KMS-11 (cell line): Measurements from ENCODE around the gene CFAP410.

Experiments
- H2AFZ ChIP-seq: fragments of 200-600 bp; sonication (generic); 2 replicates; pipeline ENCODE4 v1.6.1; 2016; ENCODE audit warnings: antibody characterized with exemption, mixed run types, low read depth
- H3K27ac ChIP-seq: fragments of 200-600 bp; sonication (generic); 2 replicates; pipeline ENCODE4 v1.6.1; 2016; ENCODE audit warnings: mild to moderate bottlenecking, mixed run types
- H3K27me3 ChIP-seq: fragments of 200-600 bp; sonication (generic); 2 replicates; pipeline ENCODE4 v1.6.1; 2017; ENCODE audit warnings: mild to moderate bottlenecking, low read depth, mixed run types, moderate library complexity; ENCODE audit not compliant: insufficient read depth
- H3K36me3 ChIP-seq: fragments of 200-600 bp; sonication (generic); 2 replicates; pipeline ENCODE4 v1.6.1; 2017; ENCODE audit warnings: mild to moderate bottlenecking, mixed run types; ENCODE audit not compliant: insufficient read depth
- H3K4me1 ChIP-seq: fragments of 200-600 bp; sonication (generic); 2 replicates; pipeline ENCODE4 v1.6.1; 2016; ENCODE audit warnings: mild to moderate bottlenecking, low read depth, mixed run types; ENCODE audit not compliant: poor library complexity, severe bottlenecking
- H3K4me2 ChIP-seq: fragments of 200-600 bp; sonication (generic); 2 replicates; pipeline ENCODE4 v1.7.0; 2016; ENCODE audit warnings: mild to moderate bottlenecking, mixed run types
- H3K4me3 ChIP-seq: fragments of 200-600 bp; sonication (generic); IDR thresholded peaks from 2 replicates; pipeline ENCODE4 v1.6.1; 2017; ENCODE audit warnings: low read depth, low read length, mixed read lengths; ENCODE audit not compliant: insufficient read depth
- H3K79me2 ChIP-seq: fragments of 200-600 bp; sonication (generic); 2 replicates; pipeline ENCODE4 v1.6.1; 2016; ENCODE audit warnings: low read depth, mixed run types; ENCODE audit not compliant: insufficient read depth
- H3K9ac ChIP-seq: fragments of 200-600 bp; sonication (generic); 2 replicates; pipeline ENCODE4 v1.6.1; 2016; ENCODE audit warnings: mild to moderate bottlenecking, mixed run types
- H4K20me1 ChIP-seq: fragments of 200-600 bp; sonication (generic); 2 replicates; pipeline ENCODE4 v1.6.1; 2016; ENCODE audit warnings: mild to moderate bottlenecking, mixed run types; ENCODE audit not compliant: insufficient read depth
- TF ChIP-seq, protein P1 (sequence below): fragments of 200-600 bp; sonication (generic); conservative IDR thresholded peaks from 2 replicates; pipeline ENCODE4 v1.6.1; 2017; ENCODE audit warnings: low read depth, mild to moderate bottlenecking, antibody characterized with exemption, low read length, moderate library complexity, mixed read lengths

Gene CFAP410

DNA sequence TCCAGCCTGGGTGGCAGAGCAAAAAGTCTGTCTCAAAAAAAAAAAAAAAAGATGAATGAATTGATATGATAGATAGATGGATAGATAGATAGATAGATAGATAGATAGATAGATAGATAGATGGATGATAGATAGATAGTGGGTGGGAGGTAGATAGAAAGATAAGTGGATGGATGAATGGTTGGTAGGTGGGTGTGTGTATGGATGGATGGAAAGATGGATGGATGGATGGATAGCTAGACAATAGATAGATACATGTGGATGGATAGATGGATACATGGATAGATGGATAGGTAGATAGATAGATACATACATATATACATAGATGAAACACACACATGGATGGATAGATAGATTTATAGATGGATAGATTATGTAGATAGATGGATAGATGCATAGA is 42.7 kb upstream of the CFAP410 start:
- Histone ChIP-seq H3K4me2 (no peak overlapping the region), H3K79me2 (no peaks in the 10 kb centered on the region), H3K27me3 (peaks cover 62% of the 10 kb centered on the region), H2AFZ (no peak overlapping the region), H3K4me3 (no peak overlapping the region), H3K36me3 (no peaks in the 10 kb centered on the region), H3K9ac (no peak overlapping the region), H3K4me1 (no peaks in the 10 kb centered on the region), H4K20me1 (no peaks in the 10 kb centered on the region), H3K27ac (no peak overlapping the region)
- TF ChIP-seq, protein P1, sequence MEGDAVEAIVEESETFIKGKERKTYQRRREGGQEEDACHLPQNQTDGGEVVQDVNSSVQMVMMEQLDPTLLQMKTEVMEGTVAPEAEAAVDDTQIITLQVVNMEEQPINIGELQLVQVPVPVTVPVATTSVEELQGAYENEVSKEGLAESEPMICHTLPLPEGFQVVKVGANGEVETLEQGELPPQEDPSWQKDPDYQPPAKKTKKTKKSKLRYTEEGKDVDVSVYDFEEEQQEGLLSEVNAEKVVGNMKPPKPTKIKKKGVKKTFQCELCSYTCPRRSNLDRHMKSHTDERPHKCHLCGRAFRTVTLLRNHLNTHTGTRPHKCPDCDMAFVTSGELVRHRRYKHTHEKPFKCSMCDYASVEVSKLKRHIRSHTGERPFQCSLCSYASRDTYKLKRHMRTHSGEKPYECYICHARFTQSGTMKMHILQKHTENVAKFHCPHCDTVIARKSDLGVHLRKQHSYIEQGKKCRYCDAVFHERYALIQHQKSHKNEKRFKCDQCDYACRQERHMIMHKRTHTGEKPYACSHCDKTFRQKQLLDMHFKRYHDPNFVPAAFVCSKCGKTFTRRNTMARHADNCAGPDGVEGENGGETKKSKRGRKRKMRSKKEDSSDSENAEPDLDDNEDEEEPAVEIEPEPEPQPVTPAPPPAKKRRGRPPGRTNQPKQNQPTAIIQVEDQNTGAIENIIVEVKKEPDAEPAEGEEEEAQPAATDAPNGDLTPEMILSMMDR, result no peak

DNA sequence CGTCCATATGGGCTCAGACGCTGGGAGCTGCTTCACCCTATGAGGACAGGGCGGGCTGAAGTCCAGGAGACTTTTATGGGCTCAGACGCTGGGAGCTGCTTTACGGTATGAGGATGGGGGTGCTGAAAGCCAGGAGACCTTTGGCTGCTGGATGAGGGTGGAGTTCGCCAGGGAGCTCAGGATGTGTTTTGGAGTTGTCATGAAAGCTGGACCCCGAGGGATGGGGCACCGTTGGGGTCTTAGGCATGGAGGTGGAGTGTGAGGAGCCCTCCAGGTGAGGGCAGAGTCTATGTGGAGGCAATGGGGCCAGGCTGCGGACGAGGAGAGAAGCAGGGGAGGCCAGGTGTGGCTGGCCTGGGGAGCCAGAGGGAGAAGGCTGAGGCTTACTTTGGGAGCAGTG is 41.7 kb upstream of the CFAP410 start:
- no peaks in the 10 kb centered on the region for H3K4me1 ChIP-seq
- no peaks in the 10 kb centered on the region for H4K20me1 ChIP-seq
- H3K27me3 ChIP-seq, result peaks cover 70% of the 10 kb centered on the region
- no peak overlapping the region for H3K27ac ChIP-seq
- H3K9ac ChIP-seq, result no peak overlapping the region
- H3K36me3 ChIP-seq, result no peaks in the 10 kb centered on the region
- H3K4me2 ChIP-seq, result no peak overlapping the region
- H2AFZ ChIP-seq, result no peak overlapping the region
- no peaks in the 10 kb centered on the region for H3K79me2 ChIP-seq
- no peak overlapping the region for H3K4me3 ChIP-seq
- TF ChIP-seq, protein P1, result no peak

DNA sequence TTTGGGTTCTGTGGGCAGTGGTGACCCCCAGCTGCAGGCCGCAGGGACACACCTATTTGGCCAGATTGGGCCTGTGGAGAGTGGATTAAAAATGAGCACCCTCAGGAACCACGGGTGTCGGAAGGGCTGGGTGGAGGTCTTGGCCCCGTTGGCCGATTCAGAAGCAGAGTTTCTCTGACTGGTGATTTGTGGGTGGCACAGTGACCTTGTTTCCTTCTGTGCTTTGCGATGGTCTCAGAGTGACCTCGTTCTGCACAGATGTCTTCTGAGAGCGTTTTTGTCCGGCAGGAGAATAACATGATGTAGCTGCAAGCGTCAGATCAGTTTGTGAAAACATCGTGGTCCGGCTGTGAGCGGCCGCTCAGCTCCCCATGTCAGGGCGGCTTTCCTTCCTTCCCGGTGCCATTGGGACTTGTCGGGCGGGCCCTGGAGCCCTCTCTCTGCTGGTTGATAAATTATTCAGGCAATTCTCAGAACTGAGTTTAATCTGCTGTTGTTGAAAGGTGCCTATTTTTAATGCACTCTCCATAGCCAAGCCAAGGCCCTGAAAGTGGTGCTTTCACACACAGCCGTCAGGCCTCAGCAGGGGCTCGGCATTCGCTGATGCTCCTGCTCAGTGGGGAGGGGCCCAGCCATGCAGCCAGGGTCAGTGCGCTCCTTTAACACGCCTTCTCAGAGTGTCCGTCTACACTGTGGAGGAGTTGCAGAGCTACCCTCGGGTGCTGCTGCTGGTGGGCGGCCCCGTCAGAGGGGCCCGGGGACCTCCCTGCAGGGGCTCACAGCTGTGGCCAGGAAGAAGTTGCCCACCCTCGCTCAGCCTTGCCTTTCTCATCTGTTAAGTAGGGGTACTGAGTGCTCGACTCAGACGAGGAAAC is 41.0 kb upstream of the CFAP410 start:
- H3K36me3 ChIP-seq, result no peaks in the 10 kb centered on the region
- H4K20me1 ChIP-seq, result no peaks in the 10 kb centered on the region
- H3K27me3 ChIP-seq, result peaks cover 75% of the 10 kb centered on the region
- TF ChIP-seq, protein P1, result no peak
- H3K4me2 ChIP-seq, result no peak overlapping the region
- H3K4me1 ChIP-seq, result no peaks in the 10 kb centered on the region
- no peak overlapping the region for H3K4me3 ChIP-seq
- H3K9ac ChIP-seq, result no peak overlapping the region
- H2AFZ ChIP-seq, result no peak overlapping the region
- no peaks in the 10 kb centered on the region for H3K79me2 ChIP-seq
- H3K27ac ChIP-seq, result no peak overlapping the region

DNA sequence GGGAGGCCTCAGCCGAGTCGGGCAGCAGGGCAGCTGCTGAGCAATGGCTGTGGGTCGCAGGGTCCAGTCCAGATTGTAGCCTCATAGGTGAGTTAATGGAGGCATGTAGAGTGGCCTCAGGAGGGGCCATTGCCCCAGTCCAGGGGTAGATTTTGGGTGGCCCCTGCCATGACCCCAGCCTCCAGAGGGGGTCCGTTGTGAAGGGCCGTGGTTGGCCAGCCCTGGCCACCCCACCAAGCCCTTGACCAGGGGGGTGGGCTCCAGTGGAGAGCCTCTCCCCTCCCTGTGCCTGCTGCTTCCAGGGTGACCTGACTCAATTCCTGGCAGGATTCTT is 40.3 kb upstream of the CFAP410 start:
- Histone ChIP-seq H3K4me1 (no peaks in the 10 kb centered on the region), H3K9ac (no peak overlapping the region), H3K4me3 (no peak overlapping the region), H3K27ac (no peak overlapping the region), H3K27me3 (peaks cover 75% of the 10 kb centered on the region), H4K20me1 (no peaks in the 10 kb centered on the region), H3K4me2 (no peak overlapping the region), H2AFZ (no peak overlapping the region), H3K36me3 (no peaks in the 10 kb centered on the region), H3K79me2 (no peaks in the 10 kb centered on the region)
- TF ChIP-seq, protein P1, result no peak
